AG04450 (cell line): Measurements from ENCODE around the gene OR51M1. TPM values are rescaled to one million over a fixed set of nuclear protein-coding genes. Genes with fewer than 3 reads are reported as not detected.

Experiments
- CTCF ChIA-PET: fragments of 300-600, 350-600 bp; formaldehyde crosslinking; extraction: SDS; loops from one replicate; lab custom pipeline; 2022; ENCODE audit warnings: antibody characterized with exemption, inconsistent platforms; lab: Charles Lee
- POLR2A ChIA-PET: fragments of 350-600 bp; formaldehyde crosslinking; extraction: SDS; loops from one replicate; lab custom pipeline; 2021; ENCODE audit warnings: antibody characterized with exemption, inconsistent platforms; lab: Yijun Ruan, JAX
- DNase-seq: peaks from one replicate; pipeline ENCODE4 v3.0.0-alpha.2; 2011; ENCODE audit warnings: low read depth, low spot score
- H3K27ac ChIP-seq: one replicate; pipeline ENCODE4 v1.5.1; 2012; ENCODE audit warnings: low read depth, low read length, control low read depth
- H3K27me3 ChIP-seq: one replicate; pipeline ENCODE4 v1.6.0; 2012; ENCODE audit warnings: low read length; ENCODE audit not compliant: control insufficient read depth, insufficient read depth
- H3K4me3 ChIP-seq: 2 replicates; pipeline ENCODE4 v1.5.1; 2011; ENCODE audit warnings: mild to moderate bottlenecking, low read depth, low read length, control low read depth
- H3K9me3 ChIP-seq: 2 replicates; pipeline ENCODE4 v1.5.1; 2012; ENCODE audit warnings: low read length; ENCODE audit not compliant: control insufficient read depth, insufficient read depth
- polyA plus RNA-seq: library from polyadenylated mRNA; depleted of rRNA; stranded (reverse); fragments of >200 nt; gene quantifications from 2 replicates; pipeline ENCODE4 v1.2.3, GENCODE V29; 2011
- TF ChIP-seq, protein P1 (sequence below): IDR thresholded peaks from 2 replicates; pipeline ENCODE4 v1.5.1; 2011; ENCODE audit warnings: low read depth, low read length, control low read depth, inconsistent platforms

OR51M1 gene
- polyA plus RNA-seq, 1 experiment: 0.12 TPM

DNA sequence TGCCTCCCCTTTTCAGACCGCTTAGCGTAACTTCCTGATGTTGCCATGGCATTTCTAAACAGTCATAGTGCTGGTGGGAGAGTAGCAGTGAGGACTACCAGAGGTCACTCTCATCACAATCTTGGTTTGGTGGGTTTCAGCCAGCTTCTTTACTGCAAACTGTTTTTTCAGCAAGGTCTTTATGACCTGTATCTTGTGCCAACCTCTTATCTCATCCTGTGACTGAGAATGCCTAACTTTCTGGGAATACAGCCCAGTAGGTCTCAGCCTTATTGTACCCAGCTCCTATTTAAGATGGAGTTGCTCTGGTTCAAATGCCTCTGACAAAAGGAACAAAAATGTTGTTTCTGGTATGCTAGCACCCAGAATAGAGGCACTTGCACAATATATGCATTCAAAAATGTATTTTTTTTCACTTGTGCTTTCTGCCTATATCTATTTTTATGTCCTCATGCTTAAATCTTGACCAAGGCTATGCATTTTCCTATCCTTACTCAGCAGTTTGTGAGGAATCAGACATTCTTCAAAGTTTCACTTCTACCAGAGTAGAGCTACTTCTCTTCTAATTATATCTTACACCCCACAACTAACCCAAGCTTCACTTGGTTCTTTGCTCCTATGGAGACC, 16.1 kb upstream of the OR51M1 start:
- TF ChIP-seq, protein P1, sequence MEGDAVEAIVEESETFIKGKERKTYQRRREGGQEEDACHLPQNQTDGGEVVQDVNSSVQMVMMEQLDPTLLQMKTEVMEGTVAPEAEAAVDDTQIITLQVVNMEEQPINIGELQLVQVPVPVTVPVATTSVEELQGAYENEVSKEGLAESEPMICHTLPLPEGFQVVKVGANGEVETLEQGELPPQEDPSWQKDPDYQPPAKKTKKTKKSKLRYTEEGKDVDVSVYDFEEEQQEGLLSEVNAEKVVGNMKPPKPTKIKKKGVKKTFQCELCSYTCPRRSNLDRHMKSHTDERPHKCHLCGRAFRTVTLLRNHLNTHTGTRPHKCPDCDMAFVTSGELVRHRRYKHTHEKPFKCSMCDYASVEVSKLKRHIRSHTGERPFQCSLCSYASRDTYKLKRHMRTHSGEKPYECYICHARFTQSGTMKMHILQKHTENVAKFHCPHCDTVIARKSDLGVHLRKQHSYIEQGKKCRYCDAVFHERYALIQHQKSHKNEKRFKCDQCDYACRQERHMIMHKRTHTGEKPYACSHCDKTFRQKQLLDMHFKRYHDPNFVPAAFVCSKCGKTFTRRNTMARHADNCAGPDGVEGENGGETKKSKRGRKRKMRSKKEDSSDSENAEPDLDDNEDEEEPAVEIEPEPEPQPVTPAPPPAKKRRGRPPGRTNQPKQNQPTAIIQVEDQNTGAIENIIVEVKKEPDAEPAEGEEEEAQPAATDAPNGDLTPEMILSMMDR: no peak
- no peaks in the 10 kb centered on the region for H3K27me3 ChIP-seq
- no peak overlapping the region for H3K4me3 ChIP-seq
- DNase-seq: peak; percentile 65
- ChIA-PET POLR2A (interaction anchor here (0.6 to 1.3 kb wide), 2 partner anchors 24 to 79 kb away, joined by 4 to 5 read pairs; partner anchors contain the start of gene OR51B5), CTCF (interaction anchor here (1.3 to 2.3 kb wide), 5 partner anchors 24 to 242 kb away, joined by 3 to 25 read pairs (median 5); partner anchors contain the start of gene OR51B5)
- H3K27ac ChIP-seq: peak overlapping the region; percentile 87
- H3K9me3 ChIP-seq: no peaks in the 10 kb centered on the region

DNA sequence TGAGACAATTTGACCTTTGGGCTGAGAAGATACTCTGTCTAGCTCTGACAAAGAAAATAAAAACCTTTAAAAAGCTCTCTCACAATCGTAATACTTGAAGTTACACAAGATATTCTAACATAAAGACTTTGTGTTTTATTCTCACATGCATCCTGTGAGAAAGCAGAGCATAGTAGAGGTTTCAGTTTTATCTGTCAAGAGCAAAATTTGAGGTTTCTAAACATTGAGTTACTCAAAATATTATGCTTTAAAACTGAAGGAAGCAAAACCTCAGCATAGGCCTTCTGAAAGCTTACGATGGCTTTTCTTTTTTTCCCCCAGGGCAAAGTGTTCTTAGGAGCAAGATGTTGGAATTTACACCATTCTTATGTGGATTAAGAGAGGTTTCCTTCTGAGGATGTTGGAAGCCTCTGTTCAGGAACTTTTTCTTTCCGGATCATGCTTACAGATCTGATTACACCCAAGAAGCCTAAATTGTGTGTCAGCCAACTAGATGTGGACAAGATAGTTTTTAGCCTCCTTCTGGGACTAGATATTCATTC, 15.0 kb upstream of the OR51M1 start:
- TF ChIP-seq, protein P1: no peak
- Histone ChIP-seq H3K9me3 (peaks cover 4% of the 10 kb centered on the region; the same call in 1 of the 2 replicates), H3K27me3 (no peaks in the 10 kb centered on the region), H3K4me3 (no peak overlapping the region), H3K27ac (no peak overlapping the region)
- CTCF ChIA-PET: interaction anchor here (0.8 to 2.3 kb wide), 7 partner anchors 25 to 732 kb away, joined by 3 to 25 read pairs (median 4); partner anchors contain the start of genes OR51B5 and OR51D1
- no peak for DNase-seq
- POLR2A ChIA-PET: no interaction called here

DNA sequence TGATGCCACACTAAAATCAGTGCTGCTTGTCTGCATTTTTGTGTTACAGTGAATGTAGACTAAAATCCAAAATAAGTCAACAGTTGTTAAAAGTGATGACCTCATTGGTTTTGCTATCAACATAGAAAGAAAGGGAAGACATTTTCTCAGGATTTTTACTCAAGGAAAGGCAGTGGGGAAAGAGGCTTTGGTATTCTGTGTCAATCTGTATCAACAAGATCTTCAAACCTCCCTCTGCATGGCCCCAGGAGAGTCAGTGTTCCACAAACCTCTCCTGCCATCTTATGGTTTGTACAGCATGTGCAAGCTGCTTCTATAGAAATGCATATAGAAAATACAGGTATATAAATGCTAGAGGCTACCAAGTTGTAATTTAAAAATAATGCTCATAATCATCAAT, 13.8 kb upstream of the OR51M1 start:
- TF ChIP-seq, protein P1: peak; percentile 84
- no peaks in the 10 kb centered on the region for H3K27me3 ChIP-seq
- peak; percentile 75 for DNase-seq
- POLR2A ChIA-PET: interaction anchor here (0.6 to 1.0 kb wide), 2 partner anchors 246 to 486 kb away, joined by 3 read pairs; no protein-coding TSS in a partner anchor
- CTCF ChIA-PET: interaction anchor here (0.8 to 3.4 kb wide), 11 partner anchors 10 to 733 kb away, joined by 3 to 58 read pairs (median 6); partner anchors contain the start of gene OR51D1
- no peak overlapping the region for H3K4me3 ChIP-seq
- H3K27ac ChIP-seq: no peak overlapping the region
- H3K9me3 ChIP-seq: peaks cover 5% of the 10 kb centered on the region; the same call in 1 of the 2 replicates

DNA sequence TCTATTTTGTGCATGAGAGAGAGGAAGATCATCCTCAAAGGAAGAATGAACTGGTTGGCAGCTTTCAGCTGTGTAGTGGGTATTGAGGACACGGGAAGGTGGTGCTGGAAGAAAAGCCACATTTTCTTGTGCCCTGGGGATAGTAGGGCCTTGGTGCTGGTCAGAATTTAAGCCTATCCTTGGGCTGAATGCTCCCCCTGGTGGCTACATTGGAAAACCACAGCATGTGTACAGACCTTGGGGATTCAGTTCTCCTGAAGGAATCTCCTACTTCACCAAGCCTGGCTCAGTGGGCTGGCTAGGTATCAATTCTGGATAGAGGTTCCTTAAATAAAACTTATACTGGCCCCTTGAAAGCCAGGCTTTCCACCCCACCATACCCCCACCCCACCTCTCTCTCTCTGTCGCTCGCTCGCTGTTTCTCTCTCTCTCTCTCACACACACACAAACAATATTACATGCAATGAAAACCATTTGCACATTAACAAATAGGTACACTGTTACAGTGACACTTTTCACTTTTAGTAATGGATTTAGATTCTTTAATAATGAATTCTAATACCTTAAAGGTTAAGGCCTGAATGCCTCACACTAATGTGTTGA, 2.8 kb upstream of the OR51M1 start:
- no peak overlapping the region for H3K27ac ChIP-seq
- H3K4me3 ChIP-seq: no peak overlapping the region
- no peaks in the 10 kb centered on the region for H3K27me3 ChIP-seq
- CTCF ChIA-PET: interaction anchor here (0.6 to 4.6 kb wide), 18 partner anchors 9 to 753 kb away, joined by 3 to 82 read pairs (median 5); partner anchors contain the start of genes OR51D1 and OR51V1
- POLR2A ChIA-PET: no interaction called here
- H3K9me3 ChIP-seq: no peaks in the 10 kb centered on the region
- DNase-seq: peak; percentile 55
- TF ChIP-seq, protein P1: peak; percentile 93
